ENCODE results near the gene FLT4.

Gene FLT4

DNA sequence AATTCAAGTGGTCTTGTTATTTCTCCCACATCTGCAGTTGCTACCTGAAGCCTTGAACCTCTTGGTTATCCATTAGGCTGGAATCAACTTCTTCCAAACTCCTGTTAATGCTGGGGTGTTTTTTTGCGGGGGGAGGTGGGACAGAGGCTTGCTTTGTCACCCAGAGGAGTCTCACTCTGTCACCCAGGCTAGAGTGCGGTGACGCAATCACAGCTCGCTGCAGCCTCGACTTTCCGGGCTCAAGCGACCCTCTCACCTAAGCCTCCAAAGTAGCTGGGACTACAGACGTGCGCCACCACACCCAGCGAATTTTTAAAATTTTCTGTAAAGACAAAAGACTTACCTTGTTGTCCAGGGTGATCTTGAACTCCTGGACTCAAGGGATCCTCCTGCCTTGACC lies 62.5 kb downstream of the FLT4 start:
- no peak for DNase-seq

DNA sequence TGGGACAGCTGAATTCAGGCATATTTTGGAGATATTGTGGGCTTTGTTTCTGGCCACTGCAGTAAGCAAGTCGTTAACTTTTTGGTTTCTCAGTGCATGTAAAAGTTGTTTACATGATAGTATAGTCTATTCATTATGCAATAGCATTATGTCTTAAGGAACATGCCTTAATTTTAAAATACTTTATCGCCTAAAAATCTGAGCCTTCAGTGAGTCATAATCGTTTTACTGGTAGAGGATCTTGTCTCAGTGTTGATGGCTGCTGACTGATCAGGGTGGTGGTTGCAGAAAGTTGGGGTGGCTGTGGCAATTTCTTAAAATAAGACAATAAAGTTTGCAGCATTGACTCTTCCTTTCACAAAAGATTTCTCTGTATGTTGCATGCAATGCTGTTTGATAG lies 63.2 kb downstream of the FLT4 start:
- DNase-seq = no peak

DNA sequence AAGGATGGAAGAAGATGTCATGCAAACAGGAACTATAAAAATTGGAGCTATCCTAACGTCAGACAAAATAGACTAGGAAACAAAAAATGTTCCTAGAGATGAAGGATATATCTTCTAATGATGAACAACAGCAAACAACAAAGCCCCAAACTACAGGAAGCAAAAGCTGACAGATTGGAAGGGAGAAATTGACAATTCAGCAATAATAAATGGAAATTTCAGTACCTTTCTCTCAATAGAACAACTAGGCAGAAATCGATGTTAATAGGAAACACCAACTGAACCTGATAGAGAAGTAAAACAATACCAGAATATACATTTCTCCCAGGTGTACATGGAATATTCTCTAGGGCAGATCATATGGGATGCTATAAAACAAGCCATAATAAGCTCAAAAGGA lies 65.7 kb downstream of the FLT4 start:
- no peak for DNase-seq

DNA sequence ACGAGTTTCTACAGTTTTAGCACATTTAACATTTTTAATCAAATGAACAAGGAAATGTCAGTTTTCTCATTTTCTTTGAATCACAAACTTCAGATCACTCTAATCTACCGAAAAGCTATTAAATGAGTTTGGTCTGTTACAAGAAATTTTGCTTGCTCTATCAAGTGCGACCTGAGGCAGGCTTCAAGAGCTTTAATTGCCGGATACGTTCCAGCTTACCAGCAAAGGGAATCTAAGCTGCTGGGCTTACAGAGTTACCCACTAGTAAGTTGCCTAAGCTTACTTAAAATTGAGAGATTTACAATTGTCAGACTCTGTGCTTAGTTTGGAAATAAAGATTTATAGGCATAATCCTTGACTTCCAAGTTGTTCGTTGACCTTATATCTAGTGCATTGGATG lies 68.7 kb downstream of the FLT4 start:
- no peak for DNase-seq

DNA sequence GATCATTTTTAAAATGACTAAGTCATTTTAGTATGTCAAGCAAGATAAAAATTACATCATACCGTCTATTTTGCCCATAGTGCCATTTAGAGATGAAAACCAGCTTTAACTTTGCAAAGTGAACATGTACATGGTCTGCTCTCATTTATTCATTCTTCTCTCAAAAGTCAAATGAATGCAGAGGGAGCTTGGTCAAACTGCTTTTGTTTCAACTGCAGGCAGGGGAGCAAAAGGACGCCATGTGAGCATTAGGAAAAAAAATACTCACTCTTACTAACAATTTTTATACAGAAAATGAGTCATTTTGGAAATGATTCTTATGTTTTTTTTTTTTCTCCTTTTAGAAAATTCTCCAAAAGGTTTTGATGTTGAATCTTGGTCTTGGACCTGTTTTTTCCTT lies 73.8 kb downstream of the FLT4 start:
- no peak for DNase-seq

DNA sequence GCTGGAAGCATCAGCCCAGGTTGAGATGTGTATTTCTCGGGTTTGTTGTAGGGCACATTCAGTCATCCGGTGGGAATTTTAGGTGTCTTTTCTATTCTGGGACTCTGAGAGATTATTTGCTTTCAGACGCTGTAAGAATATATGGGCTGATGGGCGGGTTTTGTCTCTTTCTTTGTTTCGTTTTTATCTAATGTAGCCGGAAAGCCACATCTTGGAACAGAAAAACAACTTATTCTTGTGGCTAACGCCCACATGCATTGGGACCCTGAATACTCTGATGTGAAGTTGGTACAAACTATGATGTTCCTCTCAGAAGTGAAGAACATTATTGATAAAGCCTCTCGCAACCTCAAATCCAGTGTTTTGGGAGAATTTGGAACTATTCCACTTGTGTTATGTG lies 80.5 kb downstream of the FLT4 start:
- no peak for DNase-seq

DNA sequence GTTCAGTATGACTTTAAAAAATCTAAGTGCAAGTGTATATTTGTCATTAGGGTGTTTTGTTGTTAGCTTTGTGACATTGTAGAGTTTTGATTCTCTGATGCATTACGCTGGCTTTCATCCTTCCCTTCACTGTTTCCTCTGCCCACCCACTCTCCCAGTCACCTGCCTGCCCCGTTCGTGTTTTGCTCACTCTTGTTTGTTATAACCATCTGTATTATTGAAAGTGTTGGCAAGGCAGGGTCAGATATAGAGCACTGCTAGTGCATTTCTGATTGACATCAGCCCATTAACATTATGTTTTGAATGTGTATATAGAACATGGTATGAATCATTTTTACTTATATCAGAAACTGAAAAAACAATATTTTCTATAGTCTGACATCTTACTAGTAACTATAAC lies 85.4 kb downstream of the FLT4 start:
- DNase-seq = no peak

DNA sequence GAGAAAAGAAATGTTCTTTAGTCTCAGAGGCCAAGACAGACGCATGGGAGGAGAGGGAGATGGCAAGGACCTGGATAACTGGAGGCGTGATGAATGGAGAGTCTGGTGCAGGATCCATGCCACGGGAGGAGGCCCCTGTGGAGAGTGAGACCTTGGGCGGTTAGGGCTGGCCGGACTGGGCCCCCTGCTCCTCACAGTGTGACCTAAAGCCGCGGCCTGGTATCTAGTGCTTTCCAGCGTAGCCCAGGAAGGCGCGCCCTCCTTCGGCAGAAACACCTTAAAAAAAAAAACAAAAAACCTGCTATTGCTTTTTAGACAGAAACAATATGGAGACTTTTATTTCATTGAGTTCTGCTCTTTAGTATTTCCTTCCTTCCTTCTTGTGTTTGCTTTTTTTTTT lies 91.2 kb downstream of the FLT4 start:
- no peak for DNase-seq

DNA sequence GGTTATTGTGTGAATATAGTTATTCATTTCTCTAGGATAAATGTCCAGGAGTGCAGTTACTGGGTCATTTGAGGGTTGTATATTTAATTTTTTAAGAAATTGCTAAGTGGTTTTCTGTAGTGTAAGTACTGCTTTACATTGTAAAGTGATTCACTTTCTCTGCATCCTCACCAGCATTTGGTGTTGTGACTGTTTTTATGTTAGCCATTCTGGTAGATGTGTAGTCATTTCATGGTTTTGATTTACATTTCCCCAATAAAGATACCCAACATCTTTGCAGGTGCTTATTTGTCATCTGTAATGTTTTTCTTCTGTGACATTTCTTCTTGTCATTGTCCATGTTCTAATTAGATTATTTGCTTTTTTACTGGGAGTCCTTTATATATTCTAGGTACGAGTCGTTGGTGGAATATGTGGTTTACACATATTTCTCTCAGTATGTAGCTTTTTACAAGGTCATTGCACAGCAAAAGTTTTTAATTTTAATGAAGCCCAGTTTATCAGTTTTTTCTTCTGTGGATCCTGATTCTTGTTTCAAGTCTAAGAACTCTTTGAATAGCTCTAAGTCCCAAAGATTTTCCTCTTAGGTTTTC lies 92.1 kb downstream of the FLT4 start:
- DNase-seq = no peak

DNA sequence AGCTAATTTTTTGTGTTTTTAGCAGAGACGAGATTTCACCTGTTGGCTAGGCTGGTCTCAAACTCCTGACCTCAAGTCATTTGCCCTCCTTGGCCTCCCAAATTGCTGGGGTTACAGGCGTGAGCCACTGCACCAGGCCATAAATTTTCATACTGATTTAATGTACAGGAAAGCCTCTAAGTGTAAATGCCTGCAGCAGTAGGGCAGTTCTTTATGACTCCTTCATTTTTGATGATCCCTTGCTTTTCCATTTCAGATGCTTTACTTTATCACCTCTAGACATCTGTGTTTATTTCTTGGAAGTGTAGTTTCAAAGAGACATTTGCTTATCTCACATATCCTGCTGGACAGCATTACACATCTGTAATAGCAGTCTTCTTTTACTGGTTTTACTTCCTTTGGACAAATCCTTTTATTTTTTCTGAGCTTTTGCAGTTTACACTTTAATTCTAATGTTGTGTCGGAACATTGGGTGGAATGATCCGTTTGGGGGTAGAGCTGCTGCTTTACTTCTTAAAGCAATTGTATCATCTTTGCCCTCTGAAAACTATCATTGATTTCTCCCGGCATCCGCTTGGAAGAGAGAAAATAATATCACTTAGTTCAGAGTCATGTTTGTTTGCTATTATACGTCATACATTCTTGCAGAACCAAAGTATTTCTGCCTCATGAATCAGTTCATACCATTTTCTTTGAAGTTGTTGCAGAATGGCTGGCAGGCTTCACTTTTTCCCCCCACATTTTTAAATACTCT lies 94.1 kb downstream of the FLT4 start:
- no peak for DNase-seq

DNA sequence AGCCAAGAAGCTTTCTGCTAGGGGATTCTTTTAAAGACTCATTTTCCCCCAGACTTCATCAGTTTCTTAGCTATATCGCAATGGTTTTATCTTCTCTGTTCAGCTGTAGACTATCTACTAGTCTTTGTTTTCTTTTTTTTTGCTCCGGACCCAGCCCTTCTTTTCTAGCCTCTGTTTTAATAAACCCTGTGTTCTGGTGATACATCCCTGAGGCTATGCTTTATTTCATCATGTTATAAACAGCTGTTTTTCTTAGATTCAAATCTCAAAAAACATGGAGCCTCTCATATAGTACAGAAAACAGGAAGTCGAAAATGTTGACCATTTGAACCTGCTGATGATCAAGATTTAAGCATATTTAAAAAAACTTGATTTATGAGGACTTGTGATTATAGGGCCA lies 95.9 kb downstream of the FLT4 start:
- no peak for DNase-seq

Measured in NCI-H1048 (cell line).